HG02759 (cell line): ENCODE measurements around the gene CXCL12.

Source experiments
- ATAC-seq: cut with Tn5 transposase; IDR thresholded peaks from one replicate; pipeline ENCODE4 v1.9.1; 2021; ENCODE audit warnings: mild to moderate bottlenecking, moderate library complexity; ENCODE audit not compliant: unreplicated experiment

The CXCL12 gene

DNA sequence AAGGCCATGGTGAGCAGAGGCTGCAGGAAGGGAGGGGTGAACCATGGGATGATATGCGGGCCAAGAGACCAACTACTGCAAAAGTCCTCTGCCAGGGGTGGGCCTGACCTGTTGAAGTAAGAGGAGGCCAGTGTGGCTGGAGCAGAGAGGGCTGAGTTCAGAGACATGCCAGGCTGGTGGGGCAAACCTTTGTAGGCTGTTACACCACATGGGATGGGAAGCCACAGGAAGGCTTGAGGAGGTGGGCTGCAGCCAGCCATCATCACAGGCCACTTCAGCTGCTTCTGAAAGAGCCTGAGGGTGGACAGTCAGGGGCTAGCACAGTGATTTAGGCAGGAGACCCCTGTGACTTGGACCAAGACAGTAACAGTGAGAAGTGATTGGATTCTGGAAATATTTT is 20.3 kb downstream of the CXCL12 start:
- ATAC-seq = no peak

DNA sequence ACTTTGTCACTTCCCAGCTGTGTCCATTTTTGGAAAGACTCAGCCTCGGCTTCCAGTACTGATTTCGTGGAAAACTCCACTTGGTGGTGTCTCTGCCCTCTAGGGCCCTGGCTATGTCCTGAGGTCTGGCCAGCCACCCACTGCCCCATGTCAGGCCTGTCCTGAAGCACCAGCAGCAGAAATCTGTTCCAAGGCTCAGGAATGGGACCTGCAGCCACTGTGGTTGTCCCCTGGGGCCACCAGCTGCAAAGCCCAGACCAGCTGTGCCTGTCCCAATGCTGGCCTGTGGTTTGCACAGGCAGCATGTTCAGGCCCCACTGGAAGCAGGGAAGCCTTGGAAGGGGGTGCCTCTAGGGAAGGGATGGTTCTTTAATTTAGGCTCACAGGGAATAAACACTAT is 21.2 kb downstream of the CXCL12 start:
- ATAC-seq = no peak

DNA sequence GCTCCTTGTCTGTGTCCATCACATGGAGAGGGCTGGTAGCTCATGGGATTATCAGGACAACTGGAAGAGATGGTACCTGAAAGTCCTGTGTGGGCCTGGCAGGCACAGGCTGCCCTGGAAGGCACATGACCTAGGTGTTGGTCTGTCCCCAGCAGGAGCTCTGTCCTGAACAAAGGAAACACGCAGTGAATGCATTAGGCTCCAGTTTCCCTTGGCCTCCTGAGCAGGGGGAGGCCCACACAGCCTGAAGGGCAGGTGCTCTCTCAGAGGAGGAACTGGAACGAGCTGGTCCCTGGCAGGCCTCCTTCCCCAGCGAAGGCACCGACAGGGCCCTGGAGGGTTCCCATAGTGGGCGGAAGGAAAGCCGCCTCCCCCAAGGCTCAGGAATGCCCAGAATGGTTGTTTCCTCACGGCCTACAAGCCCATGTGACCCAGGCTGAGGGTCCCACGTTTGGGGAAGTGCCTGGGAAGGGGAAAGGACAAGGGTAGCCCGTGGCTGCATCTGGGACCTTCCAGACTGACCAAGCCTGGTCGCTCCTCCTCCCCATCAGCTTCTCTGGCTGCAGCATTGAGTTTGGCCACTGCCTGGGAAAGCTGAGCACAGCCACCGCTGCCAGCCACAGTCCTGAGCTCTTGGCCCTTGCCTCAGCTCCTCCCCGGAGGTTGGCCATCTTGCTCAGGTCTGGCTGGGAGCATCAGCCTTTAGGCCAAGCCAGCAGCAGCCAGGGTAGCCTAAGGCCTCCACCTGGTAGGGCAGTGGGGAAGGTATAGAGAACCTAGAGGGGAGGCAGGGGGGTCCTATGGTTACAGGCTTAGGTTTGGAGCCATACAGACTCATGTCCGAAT is 21.8 kb downstream of the CXCL12 start:
- no peak for ATAC-seq

DNA sequence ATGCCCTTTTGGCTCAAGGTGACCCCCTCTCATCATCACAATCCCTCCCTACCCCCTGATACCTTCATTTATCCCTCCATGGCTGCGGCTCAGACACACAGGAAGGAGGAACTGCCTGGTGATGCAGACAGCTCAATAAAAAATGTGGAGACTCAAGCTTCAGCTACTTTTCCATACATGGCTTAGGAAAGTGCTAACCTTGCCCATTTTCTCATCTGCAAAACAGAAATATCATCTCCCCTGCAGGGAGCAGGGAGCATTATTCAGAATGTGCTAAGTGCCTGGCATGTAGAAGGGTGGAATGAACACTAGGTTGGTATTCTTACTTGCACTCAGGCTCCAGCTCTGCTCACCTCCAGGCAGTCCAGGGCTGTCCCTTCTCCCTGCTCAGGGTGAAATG is 23.8 kb downstream of the CXCL12 start:
- ATAC-seq = no peak

DNA sequence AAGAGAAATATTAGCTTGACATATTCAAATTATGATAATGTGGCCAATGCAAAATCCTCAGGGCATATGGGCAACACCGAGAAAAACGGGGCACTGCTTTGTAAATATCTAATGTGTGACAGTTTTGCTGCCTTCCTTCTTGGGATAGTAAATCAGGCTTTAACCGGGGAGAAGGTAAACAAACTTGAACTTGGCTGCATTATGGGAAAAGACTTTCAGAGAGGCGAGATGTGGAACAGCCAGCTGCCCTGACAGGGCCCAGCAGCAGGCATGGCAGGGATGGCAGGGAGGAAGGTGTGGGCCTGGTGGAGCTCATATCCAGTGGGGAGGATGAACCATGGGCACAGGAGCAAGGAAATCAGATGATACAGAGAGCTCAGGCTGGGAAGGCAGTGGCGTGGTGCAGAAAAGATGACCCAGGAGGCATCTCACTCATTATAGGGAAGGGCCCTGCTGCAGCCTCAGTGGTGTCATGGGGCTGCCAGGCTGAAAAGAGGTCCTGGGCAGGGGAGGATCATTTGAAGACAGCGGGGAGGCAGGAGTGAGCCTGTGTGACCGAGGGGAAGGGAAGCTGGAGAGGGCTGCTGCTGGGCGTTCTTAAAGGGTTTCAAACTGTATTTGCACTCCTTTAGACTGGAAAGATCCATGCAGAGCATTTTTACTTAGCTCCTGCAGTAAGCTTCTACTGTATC is 26.7 kb downstream of the CXCL12 start:
- no peak for ATAC-seq

DNA sequence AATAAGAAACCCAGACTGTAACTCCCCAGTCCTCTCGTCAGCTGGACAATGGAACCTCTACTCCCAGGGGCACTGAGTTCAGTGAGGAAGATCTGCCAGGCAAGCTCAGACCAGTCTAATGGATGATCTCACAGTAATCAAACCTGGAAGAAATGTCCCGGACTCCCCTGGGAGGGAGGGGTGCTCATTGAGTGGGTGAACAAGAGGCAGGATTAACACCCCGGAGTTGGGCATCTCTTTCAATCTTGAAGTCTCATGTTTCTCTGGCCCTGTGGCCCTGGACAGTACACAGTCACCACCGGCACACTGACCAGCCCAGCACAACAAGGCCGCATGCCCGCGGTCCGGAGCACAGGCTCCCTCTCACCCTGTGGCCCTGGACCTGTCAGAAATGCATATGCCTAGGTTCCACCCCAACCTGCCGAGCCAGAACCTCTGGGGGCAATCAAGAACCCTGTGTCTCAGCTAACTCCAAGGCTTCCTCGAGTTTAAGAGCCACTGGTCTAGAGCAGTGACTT is 27.8 kb downstream of the CXCL12 start:
- ATAC-seq = no peak

DNA sequence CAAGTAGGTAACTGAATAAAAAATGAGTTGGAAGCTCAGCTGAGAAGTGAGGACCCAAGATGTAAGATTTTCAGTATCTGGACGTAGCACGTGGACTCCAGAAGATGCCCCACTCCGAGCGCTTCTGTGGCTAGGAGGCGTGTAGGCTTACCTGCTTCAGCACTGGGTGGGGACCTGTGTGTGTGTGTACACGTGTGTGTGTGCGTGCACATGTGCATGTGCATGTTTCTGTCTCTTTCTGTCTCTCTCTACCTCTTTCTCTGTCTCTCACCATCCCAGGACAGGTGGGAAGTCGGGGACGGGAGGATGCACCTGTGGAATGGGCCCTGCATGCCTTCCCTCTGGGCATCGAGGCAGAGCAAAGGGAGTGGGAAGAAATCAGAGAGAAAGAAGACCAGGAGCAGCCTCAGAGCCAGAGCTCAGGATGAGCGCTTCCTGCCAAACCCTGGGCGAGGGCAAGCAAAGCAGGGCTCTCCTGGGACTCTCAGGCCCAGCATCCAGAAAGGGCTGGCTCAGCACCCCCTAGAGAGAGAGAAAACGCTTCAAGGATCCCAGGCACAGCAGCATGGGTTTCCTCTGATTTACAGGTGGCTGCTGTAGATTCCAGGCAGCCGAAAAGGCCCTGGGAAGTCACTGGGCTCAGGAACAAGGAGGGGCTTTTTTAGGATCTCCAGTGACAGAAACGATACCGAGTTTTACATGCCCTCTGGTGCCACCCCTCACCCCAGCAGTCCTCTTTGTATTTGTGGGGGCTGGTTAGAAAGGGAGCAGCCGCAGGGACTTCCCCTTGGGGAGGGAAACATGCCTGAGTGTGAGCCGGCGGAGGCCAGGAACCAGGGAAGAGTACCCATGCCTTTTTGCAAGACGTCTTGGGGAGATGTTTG is 28.5 kb downstream of the CXCL12 start:
- ATAC-seq = no peak

DNA sequence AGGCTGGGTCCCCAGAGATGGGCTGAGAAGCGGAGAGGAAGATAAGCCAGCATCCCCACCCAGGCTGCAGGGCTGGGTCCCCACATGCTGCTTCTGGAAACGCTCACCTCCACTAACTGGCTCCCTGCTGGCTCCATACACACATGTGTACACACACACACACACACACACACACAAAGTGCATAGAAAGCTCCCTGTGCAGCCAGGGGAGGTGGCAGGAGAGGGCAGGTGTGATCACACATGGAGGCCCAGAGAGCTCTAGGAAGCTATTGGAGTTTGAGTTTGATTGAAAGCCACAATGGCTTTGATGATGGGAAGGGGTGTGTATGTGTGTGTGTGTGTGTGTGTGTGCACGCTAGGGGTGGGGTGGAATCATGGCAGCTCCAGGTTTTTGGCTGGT is 29.3 kb downstream of the CXCL12 start:
- no peak for ATAC-seq

DNA sequence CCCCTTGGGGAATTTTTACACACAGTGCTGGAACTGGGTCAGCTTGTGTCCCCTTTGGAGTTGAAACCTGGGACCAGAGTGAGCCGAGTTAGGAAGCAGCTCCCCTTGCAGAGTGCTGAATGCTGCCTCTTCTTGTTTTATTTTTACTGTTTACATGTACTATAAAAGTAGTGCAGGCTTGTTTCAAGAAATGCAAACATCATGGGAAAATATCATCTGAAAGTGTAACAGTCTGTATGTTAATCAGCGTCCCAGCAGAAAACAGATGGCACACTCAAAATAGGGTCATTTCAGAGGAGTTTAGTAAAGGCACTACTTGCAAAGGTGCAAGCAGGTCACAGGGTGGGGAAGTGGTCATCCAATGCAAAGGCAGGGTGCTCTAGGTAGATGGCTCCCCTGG is 30.1 kb downstream of the CXCL12 start:
- no peak for ATAC-seq

DNA sequence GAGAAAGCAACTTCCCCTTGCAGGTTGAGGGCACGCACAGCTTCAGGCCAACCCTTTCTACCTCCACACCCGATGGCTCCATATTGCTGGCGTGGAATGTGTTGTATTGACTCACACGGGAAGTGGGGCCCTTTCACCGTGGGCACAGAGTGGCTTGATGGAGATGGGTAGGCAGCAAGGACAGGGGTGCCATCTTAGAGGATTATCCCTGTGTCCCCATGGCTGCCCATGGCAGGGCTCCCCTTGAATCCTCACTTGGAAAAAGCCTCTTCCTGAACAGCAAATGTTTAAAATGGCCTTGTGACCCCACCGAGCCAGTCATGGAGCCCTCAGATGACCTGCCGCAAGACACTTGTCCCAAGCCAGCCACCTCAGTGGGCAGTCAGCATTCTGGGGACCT is 31.2 kb downstream of the CXCL12 start:
- no peak for ATAC-seq

DNA sequence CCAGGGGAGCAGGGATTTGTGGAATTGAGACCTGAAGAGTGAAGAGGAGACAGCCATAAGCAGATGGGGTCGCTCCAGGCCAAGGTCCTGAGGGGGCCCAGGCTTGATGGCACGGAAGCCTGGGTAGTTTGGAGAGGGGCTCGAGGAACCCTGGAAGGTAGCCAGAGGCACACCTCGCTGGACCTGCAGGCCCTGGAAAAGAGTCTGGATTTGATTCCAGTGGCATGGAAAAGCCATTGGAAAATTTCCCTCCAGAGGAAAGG is 31.8 kb downstream of the CXCL12 start:
- ATAC-seq = no peak

DNA sequence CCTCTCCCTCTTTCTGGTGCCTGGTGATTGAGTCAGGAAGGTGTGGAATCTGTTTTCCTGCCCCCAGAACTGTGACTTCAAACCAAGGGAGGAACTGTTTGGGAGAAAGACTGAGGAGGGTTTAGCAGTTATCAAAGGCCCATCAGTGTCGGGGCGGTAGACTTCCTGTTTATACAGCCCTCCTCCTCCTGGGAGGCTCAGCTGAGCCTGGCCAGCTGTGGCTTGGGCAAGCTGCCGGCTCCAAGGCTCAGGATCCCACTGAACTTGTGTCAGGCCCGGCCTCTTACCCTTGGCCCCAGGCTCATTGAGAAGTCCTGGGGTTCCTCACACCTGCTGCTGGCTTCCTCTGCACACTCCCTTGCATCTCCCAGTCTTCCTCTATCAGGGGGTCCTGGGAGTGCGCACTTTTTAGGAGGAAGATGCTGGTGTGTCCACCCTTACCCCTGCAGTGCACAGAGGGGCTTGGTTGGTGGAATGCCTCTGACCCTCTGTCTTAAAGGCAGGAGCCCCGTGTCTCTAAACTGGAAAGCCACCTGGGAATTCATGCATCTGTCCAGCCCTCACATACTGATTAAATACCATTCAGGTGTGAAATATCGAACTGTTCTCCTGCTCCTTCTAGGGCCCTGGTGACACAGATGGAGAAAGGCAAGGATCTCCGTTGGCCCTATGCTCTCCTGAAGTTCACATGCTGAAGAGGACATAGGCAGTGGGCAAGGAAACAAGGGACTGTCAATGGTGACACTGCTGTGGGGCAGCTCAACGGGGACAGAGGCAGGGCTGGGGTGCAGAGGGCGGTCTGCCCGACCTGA is 32.4 kb downstream of the CXCL12 start:
- no peak for ATAC-seq

DNA sequence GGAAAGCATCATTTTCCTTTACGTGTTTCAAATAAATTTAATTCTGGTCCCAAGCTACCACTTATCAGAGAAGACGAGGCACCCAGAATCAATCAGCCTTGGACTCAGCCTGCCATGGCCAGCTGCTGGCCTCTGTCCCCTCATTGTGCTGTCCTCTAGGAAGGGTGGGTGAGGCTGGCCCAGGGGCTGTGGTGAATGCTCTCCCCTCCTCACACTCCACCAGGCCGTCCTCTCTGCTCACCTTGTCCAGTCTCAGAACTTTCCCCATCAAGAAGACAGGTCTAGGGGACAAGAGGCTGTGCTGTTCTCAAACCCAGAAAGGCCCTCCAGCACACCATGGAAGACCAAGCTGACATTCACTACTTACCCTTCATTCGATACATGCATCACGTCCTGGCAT is 36.4 kb downstream of the CXCL12 start:
- ATAC-seq = no peak

DNA sequence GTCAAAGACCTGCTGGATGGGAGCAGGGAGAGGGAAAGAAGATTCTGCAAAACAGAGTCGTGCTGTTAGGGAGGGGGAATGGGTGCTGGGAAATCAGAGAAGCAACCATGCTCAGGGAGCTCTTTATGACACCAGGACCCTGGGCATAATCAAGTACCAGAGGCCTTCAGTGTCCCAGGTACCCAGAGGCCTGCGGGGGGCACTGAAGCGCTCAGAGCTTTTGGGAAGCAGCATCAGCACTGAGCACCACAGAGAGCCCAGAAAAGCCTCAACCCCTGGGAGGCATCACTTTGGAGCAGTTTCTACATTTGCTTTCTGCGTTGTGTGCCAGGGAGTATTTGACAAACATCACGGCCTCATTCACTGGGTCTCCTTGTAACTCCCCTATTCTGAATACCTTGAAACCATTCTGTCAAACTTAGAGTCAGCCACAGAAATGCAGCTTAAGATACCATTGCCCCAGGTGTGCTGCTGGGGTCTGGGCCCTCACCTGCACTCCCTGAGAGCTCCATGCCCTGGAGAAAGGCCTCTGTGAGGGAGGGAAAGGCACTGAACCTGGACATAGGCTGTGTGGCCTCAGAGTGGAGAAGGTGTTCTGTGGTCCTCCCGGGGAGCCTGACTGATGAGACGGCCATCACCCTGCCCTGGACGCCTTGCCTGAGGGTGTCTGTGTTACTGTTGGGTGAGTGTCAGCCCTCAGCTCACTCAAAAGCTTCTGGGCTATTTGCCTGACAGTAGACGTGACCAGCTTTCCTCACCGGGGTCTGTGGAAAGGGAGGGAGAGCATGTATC is 37.1 kb downstream of the CXCL12 start:
- ATAC-seq = no peak

DNA sequence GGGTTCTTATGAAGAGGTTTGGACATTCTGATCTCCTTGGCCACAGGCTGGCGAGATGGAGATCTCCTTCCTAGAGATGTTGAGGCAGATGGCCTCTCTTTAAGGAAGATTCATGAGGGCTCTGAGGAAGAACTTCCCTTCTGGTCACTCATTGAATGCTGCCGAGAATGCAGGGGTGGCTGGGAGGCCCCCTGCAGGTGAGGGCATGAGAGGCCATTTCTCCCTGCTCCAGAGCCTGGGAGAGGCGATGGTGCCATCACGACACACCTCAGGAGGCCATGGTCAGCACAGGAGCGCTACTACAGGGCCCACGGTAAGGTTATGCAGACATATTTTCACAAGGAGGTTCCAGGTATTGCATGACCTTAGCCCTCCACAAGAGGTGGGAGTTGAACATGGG is 40.2 kb downstream of the CXCL12 start:
- no peak for ATAC-seq

DNA sequence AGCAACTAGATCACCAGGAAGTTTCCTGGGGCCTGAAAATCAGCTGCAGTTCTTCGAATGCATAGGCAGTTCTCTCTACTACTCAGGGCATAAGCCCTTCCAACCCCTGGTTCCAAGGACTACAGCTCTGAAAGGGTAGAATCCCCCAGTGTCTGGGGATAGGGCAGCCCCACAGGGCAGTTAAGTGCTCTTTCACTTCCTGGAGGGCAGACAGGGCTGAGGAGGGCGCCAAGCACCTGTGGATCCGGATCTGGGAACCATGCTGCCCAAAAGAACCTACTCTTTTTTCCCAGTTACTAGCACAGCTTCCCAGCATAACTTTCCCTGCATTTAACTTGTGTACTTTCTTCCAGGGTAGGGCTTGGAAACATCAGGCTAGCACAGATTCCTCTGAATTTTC is 41.1 kb downstream of the CXCL12 start:
- ATAC-seq = no peak

DNA sequence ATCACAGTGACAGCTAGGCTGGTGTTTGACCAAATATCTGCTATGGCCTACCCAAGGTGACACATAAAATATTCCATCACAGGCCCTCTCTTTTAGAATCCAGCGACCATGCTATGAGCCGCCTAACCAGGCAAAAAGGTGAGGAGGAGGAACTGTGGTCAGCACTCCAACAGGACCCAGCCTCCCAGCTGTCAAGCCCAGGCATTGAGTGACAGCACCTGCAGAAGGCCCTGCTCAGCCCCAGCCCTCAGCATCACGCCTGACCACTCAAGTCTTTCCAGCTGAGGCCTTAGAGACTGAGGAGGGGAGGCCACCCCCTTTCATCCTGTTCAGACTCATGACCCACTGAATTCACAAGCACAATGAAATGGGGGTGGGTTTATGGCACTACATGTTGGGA is 43.0 kb downstream of the CXCL12 start:
- no peak for ATAC-seq

DNA sequence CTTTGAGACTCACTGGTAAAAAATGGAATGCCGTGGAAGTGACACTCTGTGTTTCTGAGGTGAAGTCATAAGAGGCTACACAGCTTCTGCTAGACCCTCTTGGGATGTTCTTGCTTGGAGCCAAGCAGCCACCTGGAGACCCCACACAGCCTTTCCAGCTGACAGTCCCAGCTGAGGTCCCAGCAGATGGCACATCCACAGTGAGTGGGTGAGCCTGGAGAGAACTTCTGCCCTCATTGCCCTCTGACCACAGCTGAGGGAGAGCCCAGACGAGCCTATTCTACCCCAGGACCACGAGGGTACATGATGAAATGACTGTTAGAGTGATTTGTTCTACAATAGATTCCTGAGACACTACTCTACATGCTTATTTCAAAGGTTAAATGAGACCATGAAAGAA is 44.3 kb downstream of the CXCL12 start:
- no peak for ATAC-seq

DNA sequence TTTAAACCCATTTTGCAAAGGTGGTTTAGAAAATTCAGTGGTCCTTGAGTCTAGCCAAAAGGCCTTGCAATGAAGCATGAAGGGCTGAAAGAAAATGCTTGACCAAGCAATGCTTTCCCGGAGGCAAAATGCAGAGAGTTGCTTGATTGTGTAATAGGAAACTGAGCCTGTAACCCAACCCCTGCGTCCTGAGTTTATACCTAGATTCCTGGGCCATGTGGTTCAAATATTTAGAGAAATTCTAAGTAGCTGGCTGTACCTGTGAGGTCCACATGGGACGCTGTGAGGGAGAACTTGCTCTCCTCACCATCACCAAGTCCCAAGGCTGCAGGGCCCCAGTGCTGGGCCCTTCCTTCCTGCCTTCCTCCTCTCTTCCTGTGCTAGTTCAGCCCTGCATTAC is 45.7 kb downstream of the CXCL12 start:
- ATAC-seq = no peak

DNA sequence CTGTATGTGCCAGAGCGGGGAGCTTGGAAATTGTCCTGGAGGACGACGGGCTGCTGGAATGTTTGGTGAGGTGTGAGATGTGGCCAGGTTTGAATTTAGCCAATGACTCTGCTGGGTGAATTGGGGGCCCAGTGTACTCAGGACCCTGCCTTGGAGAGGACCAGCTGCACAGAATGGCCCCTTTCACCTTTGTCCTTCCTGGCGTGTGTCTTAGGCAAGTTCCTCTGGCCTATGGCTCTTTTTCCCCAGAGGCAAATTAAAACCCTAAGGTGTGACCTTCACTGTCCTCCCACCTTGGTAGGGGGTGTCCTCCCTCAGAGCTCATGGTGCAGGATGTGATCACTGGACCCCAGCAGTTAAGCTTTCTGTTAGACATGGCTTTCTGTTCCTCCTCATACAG is 47.8 kb downstream of the CXCL12 start:
- ATAC-seq = no peak
